ENCODE results near the gene PHOSPHO1. TPM values are rescaled to one million over a fixed set of nuclear protein-coding genes. Genes with fewer than 3 reads are reported as not detected.

The PHOSPHO1 gene
- total and polyA plus RNA-seq, 2 of the 13 experiments (the other 11 are each of a cell fraction or from before 2014, with no cell fraction given), result not detected

- H3K4me3 ChIP-seq (replicated peaks in 1 of 3; ENCODE audit: insufficient read depth in 1 of 3, low read depth in 2 of 3, low read length in 3 of 3), result no peak overlapping the region
- TF ChIP-seq ZNF556 (CRISPR knock-in tag; IDR thresholded peaks at IDR 0.05; ENCODE audit: borderline replicate concordance), result no peak
- TF ChIP-seq ZNF512B (CRISPR knock-in tag; IDR thresholded peaks at IDR 0.05; ENCODE audit: borderline replicate concordance), result no peak
- TF ChIP-seq ZBTB21 (CRISPR knock-in tag; IDR thresholded peaks at IDR 0.05), result no peak
- TF ChIP-seq ZNF335 (CRISPR knock-in tag; IDR thresholded peaks at IDR 0.05), result no peak
- TF ChIP-seq SIX4 (CRISPR knock-in tag; IDR thresholded peaks at IDR 0.05), result no peak
- TF ChIP-seq PITX1 (CRISPR knock-in tag; IDR thresholded peaks at IDR 0.05), result no peak
- no peak for TF ChIP-seq RBFOX2 (IDR thresholded peaks at IDR 0.05; ENCODE audit: low read depth, low read length)
- no peak for TF ChIP-seq ZNF333 (CRISPR knock-in tag; IDR thresholded peaks at IDR 0.05; ENCODE audit: borderline replicate concordance)
- TF ChIP-seq ZMAT3 (CRISPR knock-in tag; conservative IDR thresholded peaks at IDR 0.05), result no peak
- no peak for TF ChIP-seq MAX (IDR thresholded peaks at IDR 0.05)
- TF ChIP-seq CENPX (CRISPR knock-in tag; IDR thresholded peaks at IDR 0.05), result no peak
- TF ChIP-seq ZNF367 (CRISPR knock-in tag; IDR thresholded peaks at IDR 0.05; ENCODE audit: borderline replicate concordance), result no peak
- TF ChIP-seq ARID3A (IDR thresholded peaks at IDR 0.05; ENCODE audit: low read depth, low read length), result no peak
Observed at GRCh38 chr17:49258394-49258793, 27.8 kb upstream of the PHOSPHO1 start.

More at GRCh38 chr17:49258394-49258793, 27.8 kb upstream of the PHOSPHO1 start:
- CTCF ChIA-PET (ENCODE audit: low intra/inter-chr PET ratio, low total read pairs), result no interaction called here
- Histone ChIP-seq H3K27me3 (ENCODE audit: control insufficient read depth in 1 of 2, insufficient read depth in 2 of 2, low read length in 2 of 2) (peaks cover 2 to 25% of the 10 kb centered on the region in 2 experiments; a peak in 4 of 5 replicates), H3K27ac (ENCODE audit: extremely low read length, insufficient read depth, low read length) (no peak overlapping the region), H3K36me3 (replicated peaks in 1 of 2; ENCODE audit: control insufficient read depth in 1 of 2, insufficient read depth in 2 of 2, low read length in 2 of 2) (no peaks in the 10 kb centered on the region), H3K79me2 (ENCODE audit: insufficient read depth, low read length) (no peaks in the 10 kb centered on the region), H2AFZ (ENCODE audit: low read length) (no peak overlapping the region), H4K20me1 (ENCODE audit: insufficient read depth, low read length) (no peaks in the 10 kb centered on the region), H3K9ac (ENCODE audit: insufficient read depth, low read depth, low read length) (no peak overlapping the region), H3K4me1 (ENCODE audit: insufficient read depth, low read length) (peaks cover 13% of the 10 kb centered on the region), H3K4me2 (ENCODE audit: low read depth, low read length) (no peak overlapping the region), H3K9me3 (ENCODE audit: low read length) (no peaks in the 10 kb centered on the region)
- POLR2A ChIA-PET, result no interaction called here
- no TSS peak for BruUV-seq (replicated peaks)
- in situ Hi-C loops (cut with HindIII; ENCODE audit: extremely low pct_ligation_motif_present, low pct_unique_long_range_greater_than_20kb), result no loop called here
- FAIRE-seq (no peak), DNase-seq (ENCODE audit: low spot score) (no peak), ATAC-seq (no peak)
- intact Hi-C loops (cut with micrococcal nuclease; ENCODE audit: unreplicated experiment), result no loop called here
- WGBS (ENCODE audit: low lambda C conversion rate), result 83% methylated on average over 3 of the region's 3 CpGs
